Inferior parietal cortex (tissue), 1 donor: ENCODE results near the gene HSD17B8.

ENCODE experiments used
- DNase-seq: peaks from one replicate; pipeline ENCODE4 v3.0.0-alpha.2; 2016; ENCODE audit errors: extremely low spot score

Gene HSD17B8

GRCh38 chr6:33204415-33205190, at the start of gene HSD17B8:
TSS of gene HSD17B8 (plus strand) at chr6:33204655. CDS start at chr6:33204669, 14 bp downstream.
- peak; percentile 91 for DNase-seq

GRCh38 chr6:33156561-33156960, 47.9 kb upstream of the HSD17B8 start:
- no peak for DNase-seq

GRCh38 chr6:33156964-33157363, 47.5 kb upstream of the HSD17B8 start:
- no peak for DNase-seq

GRCh38 chr6:33160096-33160495, 44.4 kb upstream of the HSD17B8 start:
- no peak for DNase-seq

- no peak for DNase-seq
These were observed 43.6 kb upstream of the HSD17B8 start for GRCh38 chr6:33160728-33161344.

- DNase-seq = peak; percentile 69
These were observed 42.8 kb upstream of the HSD17B8 start for GRCh38 chr6:33161354-33162331.

GRCh38 chr6:33163540-33163939, 40.9 kb upstream of the HSD17B8 start:
- DNase-seq = no peak

GRCh38 chr6:33164176-33164575, 40.3 kb upstream of the HSD17B8 start:
- no peak for DNase-seq

GRCh38 chr6:33164665-33165373, 39.6 kb upstream of the HSD17B8 start:
- no peak for DNase-seq

GRCh38 chr6:33165581-33166258, 38.7 kb upstream of the HSD17B8 start:
- DNase-seq = no peak

- DNase-seq = no peak
These were observed 38.1 kb upstream of the HSD17B8 start for GRCh38 chr6:33166363-33166762.

- no peak for DNase-seq
These were observed 37.6 kb upstream of the HSD17B8 start for GRCh38 chr6:33166811-33167210.

GRCh38 chr6:33167374-33168283, 36.8 kb upstream of the HSD17B8 start:
- DNase-seq = no peak

- DNase-seq = no peak
These were observed 36.2 kb upstream of the HSD17B8 start for GRCh38 chr6:33168284-33168601.

- DNase-seq = no peak
These were observed 35.8 kb upstream of the HSD17B8 start for GRCh38 chr6:33168639-33169038.

- no peak for DNase-seq
These were observed 34.9 kb upstream of the HSD17B8 start for GRCh38 chr6:33169291-33170175.

- DNase-seq = no peak
These were observed 34.1 kb upstream of the HSD17B8 start for GRCh38 chr6:33170176-33171015.
